Nephron (organoid): ENCODE measurements around the gene STK32C.

ENCODE experiments used
- H3K27ac Mint-ChIP-seq, 3 experiments: 2 replicates each; pipeline ENCODE4 v1.8.0; 2020; ENCODE audit warnings: mixed read lengths in 3 of 3, mild to moderate bottlenecking in 2 of 3, moderate library complexity in 1 of 3
- H3K27me3 Mint-ChIP-seq: 2 replicates; pipeline ENCODE4 v1.8.0; 2021; ENCODE audit warnings: low read depth, mild to moderate bottlenecking, moderate library complexity, mixed read lengths
- H3K36me3 Mint-ChIP-seq: 2 replicates; pipeline ENCODE4 v1.8.0; 2020; ENCODE audit warnings: low read depth, mixed read lengths
- H3K4me1 Mint-ChIP-seq: 2 replicates; pipeline ENCODE4 v1.8.0; 2020; ENCODE audit warnings: mixed read lengths
- H3K4me3 Mint-ChIP-seq, 3 experiments: 2 replicates each; pipeline ENCODE4 v1.8.0; 2020; ENCODE audit warnings: mild to moderate bottlenecking in 3 of 3, mixed read lengths in 3 of 3, moderate library complexity in 2 of 3
- H3K9me3 Mint-ChIP-seq: 2 replicates; pipeline ENCODE4 v1.8.0; 2020; ENCODE audit warnings: mixed read lengths
- CTCF ChIP-seq, 3 experiments: fragments of 200-600 bp; sonication (generic); IDR thresholded peaks; one replicate each; pipeline ENCODE4 v1.5.0; 2021; ENCODE audit warnings: antibody characterized with exemption in 3 of 3; ENCODE audit not compliant: unreplicated experiment in 3 of 3

The STK32C gene

GRCh38 chr10:132237871-132238270 lies 69.9 kb downstream of the STK32C start:
- peaks cover 27% of the 10 kb centered on the region for H3K4me1 Mint-ChIP-seq
- peak overlapping the region in 1 of 3 experiments; percentile 48 for H3K27ac Mint-ChIP-seq
- H3K36me3 Mint-ChIP-seq = no peaks in the 10 kb centered on the region
- no peak overlapping the region for H3K4me3 Mint-ChIP-seq
- peaks cover 4% of the 10 kb centered on the region for H3K27me3 Mint-ChIP-seq
- H3K9me3 Mint-ChIP-seq = no peaks in the 10 kb centered on the region
- no peak for TF ChIP-seq CTCF (IDR thresholded peaks at IDR 0.05; ENCODE audit: unreplicated experiment in 3 of 3)

- TF ChIP-seq CTCF (IDR thresholded peaks at IDR 0.05; ENCODE audit: unreplicated experiment in 3 of 3) = no peak
- no peak overlapping the region for H3K4me3 Mint-ChIP-seq
- H3K36me3 Mint-ChIP-seq = no peaks in the 10 kb centered on the region
- H3K27me3 Mint-ChIP-seq = peaks cover 4% of the 10 kb centered on the region
- peaks cover 27% of the 10 kb centered on the region for H3K4me1 Mint-ChIP-seq
- no peaks in the 10 kb centered on the region for H3K9me3 Mint-ChIP-seq
- H3K27ac Mint-ChIP-seq = no peak overlapping the region
Observed at GRCh38 chr10:132237396-132237795, 70.4 kb downstream of the STK32C start.

GRCh38 chr10:132236881-132237280 lies 70.9 kb downstream of the STK32C start:
- Mint-ChIP-seq H3K36me3 (no peaks in the 10 kb centered on the region), H3K27ac (no peak overlapping the region), H3K4me3 (no peak overlapping the region), H3K9me3 (no peaks in the 10 kb centered on the region), H3K27me3 (peaks cover 4% of the 10 kb centered on the region), H3K4me1 (peaks cover 31% of the 10 kb centered on the region)
- no peak for TF ChIP-seq CTCF (IDR thresholded peaks at IDR 0.05; ENCODE audit: unreplicated experiment in 3 of 3)

- Mint-ChIP-seq H3K27ac (no peak overlapping the region), H3K4me3 (no peak overlapping the region), H3K36me3 (no peaks in the 10 kb centered on the region), H3K9me3 (no peaks in the 10 kb centered on the region), H3K4me1 (peaks cover 33% of the 10 kb centered on the region), H3K27me3 (peaks cover 4% of the 10 kb centered on the region)
- no peak for TF ChIP-seq CTCF (IDR thresholded peaks at IDR 0.05; ENCODE audit: unreplicated experiment in 3 of 3)
Observed at GRCh38 chr10:132236161-132236560, 71.6 kb downstream of the STK32C start.

GRCh38 chr10:132234860-132235259 lies 72.9 kb downstream of the STK32C start:
- H3K9me3 Mint-ChIP-seq = no peaks in the 10 kb centered on the region
- no peak overlapping the region for H3K4me3 Mint-ChIP-seq
- H3K36me3 Mint-ChIP-seq = no peaks in the 10 kb centered on the region
- H3K27ac Mint-ChIP-seq = no peak overlapping the region
- peaks cover 4% of the 10 kb centered on the region for H3K27me3 Mint-ChIP-seq
- peaks cover 32% of the 10 kb centered on the region for H3K4me1 Mint-ChIP-seq
- no peak for TF ChIP-seq CTCF (IDR thresholded peaks at IDR 0.05; ENCODE audit: unreplicated experiment in 3 of 3)

- no peaks in the 10 kb centered on the region for H3K27me3 Mint-ChIP-seq
- no peaks in the 10 kb centered on the region for H3K36me3 Mint-ChIP-seq
- TF ChIP-seq CTCF (IDR thresholded peaks at IDR 0.05; ENCODE audit: unreplicated experiment in 3 of 3) = no peak
- no peak overlapping the region for H3K4me3 Mint-ChIP-seq
- no peak overlapping the region for H3K27ac Mint-ChIP-seq
- H3K4me1 Mint-ChIP-seq = peaks cover 30% of the 10 kb centered on the region
- H3K9me3 Mint-ChIP-seq = no peaks in the 10 kb centered on the region
Observed at GRCh38 chr10:132233501-132234085, 74.2 kb downstream of the STK32C start.
